Measurements from ENCODE around the gene MYO10. TPM values are rescaled to one million over a fixed set of nuclear protein-coding genes. Genes with fewer than 3 reads are reported as not detected.

MYO10 gene
- total and polyA plus RNA-seq, 2 donors (not counting 3 experiments of a cell fraction or from before 2014, with no cell fraction given) = 36.0 to 148 TPM

- no peak for FAIRE-seq
- dilution Hi-C loops (cut with MboI; ENCODE audit: extremely low pct_ligation_motif_present, low sequenced_read_pairs) = loop anchor here (25.0 kb wide), 1 partner anchor 280 kb away; no protein-coding TSS in a partner anchor
- no peak overlapping the region for H3K4me2 ChIP-seq (ENCODE audit: insufficient read depth, low read length)
- H3K27ac ChIP-seq (ENCODE audit: insufficient read depth, low read depth, low read length) = no peak overlapping the region
- TF ChIP-seq POLR2AphosphoS5 (IDR thresholded peaks at IDR 0.05; ENCODE audit: insufficient read depth, low read depth, low read length) = no peak
- no peak for TF ChIP-seq EZH2 (IDR thresholded peaks at IDR 0.05; ENCODE audit: borderline replicate concordance, low read depth, low read length, severe bottlenecking)
- TF ChIP-seq POLR2A (IDR thresholded peaks at IDR 0.05; ENCODE audit: low read depth, low read length) = no peak
- no peak for TF ChIP-seq MYC (IDR thresholded peaks at IDR 0.05; ENCODE audit: low read depth, low read length)
- TF ChIP-seq CTCF (IDR thresholded peaks at IDR 0.05; ENCODE audit: extremely low read depth in 1 of 2, insufficient read depth in 1 of 2, low read depth in 1 of 2, low read length in 2 of 2) = no peak
- TF ChIP-seq FOS (IDR thresholded peaks at IDR 0.05; ENCODE audit: borderline replicate concordance, insufficient read depth, low read length) = no peak
- no peak for TF ChIP-seq GATA2 (IDR thresholded peaks at IDR 0.05; ENCODE audit: insufficient read depth, insufficient read length, low read depth, low read length)
- no peak for TF ChIP-seq JUN (IDR thresholded peaks at IDR 0.05; ENCODE audit: borderline replicate concordance, insufficient read depth, insufficient read length, low read depth)
- no peak for TF ChIP-seq MAX (IDR thresholded peaks at IDR 0.05; ENCODE audit: insufficient read depth, insufficient read length)
- peaks cover 24% of the 10 kb centered on the region for H4K20me1 ChIP-seq (replicated peaks; ENCODE audit: control insufficient read depth, extremely low read depth, insufficient read depth, low read length)
- DNase-seq (ENCODE audit: low read depth, low spot score) = no peak
- H3K36me3 ChIP-seq (ENCODE audit: control insufficient read depth in 2 of 2, extremely low read depth in 1 of 2, insufficient read depth in 2 of 2, low read length in 2 of 2) = peaks cover 0 to 8% of the 10 kb centered on the region in 2 experiments
- H3K4me1 ChIP-seq (ENCODE audit: control insufficient read depth, extremely low read depth, insufficient read depth, low read length) = no peaks in the 10 kb centered on the region
- intact Hi-C loops (cut with micrococcal nuclease) = no loop called here
- no peak overlapping the region for H3K9ac ChIP-seq (replicated peaks; ENCODE audit: extremely low read depth, insufficient read depth, low read length)
- no peak overlapping the region for H3K4me3 ChIP-seq (replicated peaks in 1 of 3; ENCODE audit: insufficient read depth in 1 of 3, low read depth in 1 of 3, low read length in 3 of 3)
- H3K9me1 ChIP-seq (replicated peaks; ENCODE audit: control insufficient read depth, extremely low read depth, insufficient read depth, low read length) = no peaks in the 10 kb centered on the region
- H2AFZ ChIP-seq (ENCODE audit: low read depth, low read length) = no peak overlapping the region
- no peaks in the 10 kb centered on the region for H3K9me3 ChIP-seq (replicated peaks; ENCODE audit: control insufficient read depth, insufficient read depth, low read length)
- ChIA-PET POLR2A (no interaction called here), CTCF (no interaction called here)
- no peaks in the 10 kb centered on the region for H3K27me3 ChIP-seq (ENCODE audit: control insufficient read depth in 2 of 2, insufficient read depth in 2 of 2, low read length in 2 of 2)
- peaks cover 99% of the 10 kb centered on the region for H3K79me2 ChIP-seq (ENCODE audit: control insufficient read depth, insufficient read depth, low read length)
- no TSS peak for BruUV-seq (replicated peaks)
These were observed 28.8 kb downstream of the MYO10 start for GRCh38 chr5:16907270-16907669.
